Karpas-422 (cell line): ENCODE results near the gene GRID2. TPM values are rescaled to one million over a fixed set of nuclear protein-coding genes. Genes with fewer than 3 reads are reported as not detected.
"Not testable (repeated sequence)": the region's sequence is repeated elsewhere in the genome, so short reads cannot be mapped to it uniquely, and the experiment has no call there.

Experiments used
- DNase-seq: peaks from one replicate; pipeline ENCODE4 v3.0.0-alpha.2; 2015
- H2AFZ ChIP-seq: fragments of 200-600 bp; sonication (generic); 2 replicates; pipeline ENCODE4 v1.6.1; 2014; ENCODE audit warnings: antibody characterized with exemption, low read length, mixed read lengths
- H3K27ac ChIP-seq: fragments of 200-600 bp; sonication (generic); 2 replicates; pipeline ENCODE4 v1.5.1; 2014; ENCODE audit warnings: mild to moderate bottlenecking, low read length, moderate library complexity
- H3K27me3 ChIP-seq: fragments of 200-600 bp; sonication (generic); 2 replicates; pipeline ENCODE4 v1.6.1; 2014; ENCODE audit warnings: low read length, mixed read lengths
- H3K36me3 ChIP-seq: fragments of 200-600 bp; sonication (generic); 2 replicates; pipeline ENCODE4 v1.6.1; 2014; ENCODE audit warnings: low read length, mixed read lengths; ENCODE audit not compliant: insufficient read depth
- H3K4me1 ChIP-seq: fragments of 200-600 bp; sonication (generic); 2 replicates; pipeline ENCODE4 v1.6.1; 2014; ENCODE audit warnings: mild to moderate bottlenecking, low read length, mixed read lengths
- H3K4me2 ChIP-seq: fragments of 200-600 bp; sonication (generic); 2 replicates; pipeline ENCODE4 v1.6.1; 2014; ENCODE audit warnings: low read length, low read depth, mild to moderate bottlenecking; ENCODE audit not compliant: poor library complexity, severe bottlenecking
- H3K4me3 ChIP-seq: fragments of 200-600 bp; sonication (generic); 2 replicates; pipeline ENCODE4 v1.5.1; 2014; ENCODE audit warnings: mild to moderate bottlenecking, antibody characterized with exemption, low read length, mixed read lengths
- H3K79me2 ChIP-seq: fragments of 200-600 bp; sonication (generic); 2 replicates; pipeline ENCODE4 v1.6.1; 2014; ENCODE audit warnings: mild to moderate bottlenecking, low read length, mixed read lengths
- H3K9ac ChIP-seq: fragments of 200-600 bp; sonication (generic); 2 replicates; pipeline ENCODE4 v1.6.0; 2014; ENCODE audit warnings: low read length
- H3K9me2 ChIP-seq: fragments of 200-600 bp; sonication (generic), shearing (Covaris generic); replicated peaks from 2 replicates; pipeline ENCODE4 v1.6.0; 2014; ENCODE audit warnings: mild to moderate bottlenecking, low read length, moderate library complexity; ENCODE audit not compliant: insufficient read depth
- H3K9me3 ChIP-seq: fragments of 300-700, 200-600 bp; sonication (generic); 2 replicates; pipeline ENCODE4 v1.6.1; 2014; ENCODE audit warnings: low read length, mixed read lengths
- H4K20me1 ChIP-seq: fragments of 200-600 bp; sonication (generic); 2 replicates; pipeline ENCODE4 v1.6.1; 2014; ENCODE audit warnings: mild to moderate bottlenecking, antibody characterized with exemption, low read length, low read depth; ENCODE audit not compliant: insufficient read depth
- total RNA-seq: library from RNA; depleted of rRNA; stranded (reverse); fragments of >200 nt; shearing (Covaris generic); gene quantifications from 2 replicates; pipeline ENCODE4 v1.2.3, GENCODE V29; 2014; ENCODE audit warnings: low replicate concordance

GRID2 gene
- total RNA-seq, 1 experiment from 2014 or later, result not detected

DNA sequence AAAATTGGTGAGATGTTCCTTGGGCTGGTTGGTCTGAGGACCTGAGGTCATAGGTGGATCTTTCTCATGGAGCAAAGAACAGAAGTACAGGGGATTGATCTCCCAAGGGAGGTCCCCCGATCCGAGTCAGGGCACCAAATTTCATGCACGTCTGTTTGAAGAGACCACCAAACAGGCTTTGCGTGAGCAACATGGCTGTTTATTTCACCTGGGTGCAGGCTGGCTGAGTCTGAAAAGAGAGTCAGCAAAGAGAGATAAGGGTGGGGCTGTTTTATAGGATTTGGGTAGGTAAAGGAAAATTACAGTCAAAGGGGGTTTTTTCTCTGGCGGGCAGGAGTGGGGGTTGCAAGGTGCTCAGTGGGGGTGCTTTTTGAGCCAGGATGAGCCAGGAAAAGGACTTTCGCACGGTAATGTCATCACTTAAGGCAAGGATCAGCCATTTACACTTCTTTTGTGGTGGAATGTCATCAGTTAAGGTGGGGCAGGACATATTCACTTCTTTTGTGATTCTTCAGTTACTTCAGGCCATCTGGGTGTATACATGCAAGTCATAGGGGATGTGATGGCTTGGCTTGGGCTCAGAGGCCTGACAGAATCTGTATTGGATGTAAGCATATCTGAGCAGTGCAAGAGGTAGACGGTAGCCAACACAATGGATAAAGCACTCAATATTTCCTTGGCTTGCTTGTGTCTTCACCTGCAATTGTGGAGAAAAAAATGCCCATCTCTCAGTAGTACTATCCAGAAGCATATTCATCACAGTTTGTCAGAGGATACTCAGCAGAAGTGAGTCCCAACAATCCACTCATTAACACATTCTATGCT lies 26.5 kb upstream of the GRID2 start:
- H3K9me2 ChIP-seq, H3K4me2 ChIP-seq, H3K4me3 ChIP-seq, DNase-seq, H4K20me1 ChIP-seq, H3K27ac ChIP-seq, H3K79me2 ChIP-seq, H3K9ac ChIP-seq, H3K36me3 ChIP-seq, H3K27me3 ChIP-seq, H3K4me1 ChIP-seq, H2AFZ ChIP-seq: not testable (repeated sequence)
- peaks cover 14% of the 10 kb centered on the region; the same call in 1 of the 2 replicates for H3K9me3 ChIP-seq

DNA sequence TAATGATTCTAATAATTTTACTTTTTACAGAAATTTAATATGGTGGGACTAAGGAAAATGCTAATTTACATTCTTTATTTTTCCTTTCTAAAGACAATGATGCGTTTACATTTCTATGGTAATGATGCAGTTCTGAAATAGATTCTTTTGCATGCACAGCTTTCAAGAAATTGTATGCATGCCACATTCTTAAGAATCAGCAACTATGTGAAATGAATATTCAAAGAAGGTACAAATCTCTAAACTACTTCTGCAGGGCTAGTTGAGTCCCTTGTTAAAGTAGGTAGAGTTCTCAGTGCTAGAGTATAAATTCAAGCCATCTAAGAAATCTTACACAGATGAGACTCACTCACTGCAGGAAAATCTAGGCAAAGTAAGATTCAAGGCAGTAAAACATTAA lies 24.5 kb upstream of the GRID2 start:
- Histone ChIP-seq H3K9me3 (peaks cover 14% of the 10 kb centered on the region; the same call in 1 of the 2 replicates), H3K27ac (no peak overlapping the region), H2AFZ (no peak overlapping the region), H3K4me2 (no peak overlapping the region), H4K20me1 (no peaks in the 10 kb centered on the region), H3K36me3 (no peaks in the 10 kb centered on the region), H3K79me2 (no peaks in the 10 kb centered on the region), H3K27me3 (no peaks in the 10 kb centered on the region), H3K4me3 (no peak overlapping the region), H3K9me2 (no peaks in the 10 kb centered on the region), H3K4me1 (no peaks in the 10 kb centered on the region), H3K9ac (no peak overlapping the region)
- DNase-seq, result no peak

GRCh38 chr4:92299152-92299551 lies 4.6 kb upstream of the GRID2 start:
- Histone ChIP-seq H3K4me3 (no peak overlapping the region), H3K9ac (no peak overlapping the region), H3K4me1 (no peaks in the 10 kb centered on the region), H3K27ac (no peak overlapping the region), H3K4me2 (no peak overlapping the region), H2AFZ (no peak overlapping the region), H3K9me3 (peaks cover 5% of the 10 kb centered on the region; the same call in 1 of the 2 replicates), H3K9me2 (no peaks in the 10 kb centered on the region), H4K20me1 (no peaks in the 10 kb centered on the region), H3K79me2 (no peaks in the 10 kb centered on the region), H3K27me3 (no peaks in the 10 kb centered on the region), H3K36me3 (no peaks in the 10 kb centered on the region)
- no peak for DNase-seq

GRCh38 chr4:92304121-92304520 lies 355 bp downstream of the GRID2 start:
- H3K9me3 ChIP-seq, result peaks cover 15% of the 10 kb centered on the region; the same call in 1 of the 2 replicates
- H2AFZ ChIP-seq, result no peak overlapping the region
- no peak overlapping the region for H3K9ac ChIP-seq
- H3K9me2 ChIP-seq, result no peaks in the 10 kb centered on the region
- no peaks in the 10 kb centered on the region for H3K79me2 ChIP-seq
- H3K27me3 ChIP-seq, result no peaks in the 10 kb centered on the region
- no peak overlapping the region for H3K4me2 ChIP-seq
- H3K36me3 ChIP-seq, result no peaks in the 10 kb centered on the region
- H3K27ac ChIP-seq, result no peak overlapping the region
- H3K4me3 ChIP-seq, result no peak overlapping the region
- no peaks in the 10 kb centered on the region for H4K20me1 ChIP-seq
- no peaks in the 10 kb centered on the region for H3K4me1 ChIP-seq
- DNase-seq, result no peak

DNA sequence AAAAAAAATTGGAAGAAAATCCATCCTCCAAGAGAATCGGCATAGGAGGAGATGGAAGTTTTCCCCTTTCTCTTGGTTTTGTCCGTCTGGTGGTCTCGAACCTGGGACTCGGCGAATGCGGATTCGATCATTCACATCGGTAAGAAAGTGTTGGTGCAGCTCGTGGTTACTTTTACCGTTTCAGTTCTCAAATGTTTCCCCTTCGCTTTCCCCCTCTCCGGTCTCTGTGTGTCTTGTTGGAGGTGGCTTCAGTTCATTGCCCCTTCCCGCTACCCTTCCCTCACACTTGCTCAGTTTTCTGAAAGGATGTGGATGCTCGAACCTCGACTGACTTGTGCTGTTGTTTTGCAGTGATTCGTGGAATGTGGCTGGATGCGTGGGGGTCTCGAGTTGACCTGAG lies 840 bp downstream of the GRID2 start:
- Histone ChIP-seq H3K4me1 (no peaks in the 10 kb centered on the region), H3K9me3 (peaks cover 15% of the 10 kb centered on the region; the same call in 1 of the 2 replicates), H3K4me3 (no peak overlapping the region), H3K4me2 (no peak overlapping the region), H3K79me2 (no peaks in the 10 kb centered on the region), H3K27ac (no peak overlapping the region), H3K9ac (no peak overlapping the region), H3K9me2 (no peaks in the 10 kb centered on the region), H3K36me3 (no peaks in the 10 kb centered on the region), H2AFZ (no peak overlapping the region), H4K20me1 (no peaks in the 10 kb centered on the region), H3K27me3 (no peaks in the 10 kb centered on the region)
- no peak for DNase-seq

GRCh38 chr4:92305148-92305877 lies 1.5 kb downstream of the GRID2 start:
- Histone ChIP-seq H3K9me3 (peaks cover 22% of the 10 kb centered on the region; the same call in 1 of the 2 replicates), H3K9me2 (no peaks in the 10 kb centered on the region), H3K4me1 (no peaks in the 10 kb centered on the region), H3K79me2 (no peaks in the 10 kb centered on the region), H3K4me2 (no peak overlapping the region), H3K36me3 (no peaks in the 10 kb centered on the region), H3K4me3 (no peak overlapping the region), H3K27ac (no peak overlapping the region), H3K27me3 (no peaks in the 10 kb centered on the region), H2AFZ (no peak overlapping the region), H4K20me1 (no peaks in the 10 kb centered on the region), H3K9ac (no peak overlapping the region)
- DNase-seq, result no peak

DNA sequence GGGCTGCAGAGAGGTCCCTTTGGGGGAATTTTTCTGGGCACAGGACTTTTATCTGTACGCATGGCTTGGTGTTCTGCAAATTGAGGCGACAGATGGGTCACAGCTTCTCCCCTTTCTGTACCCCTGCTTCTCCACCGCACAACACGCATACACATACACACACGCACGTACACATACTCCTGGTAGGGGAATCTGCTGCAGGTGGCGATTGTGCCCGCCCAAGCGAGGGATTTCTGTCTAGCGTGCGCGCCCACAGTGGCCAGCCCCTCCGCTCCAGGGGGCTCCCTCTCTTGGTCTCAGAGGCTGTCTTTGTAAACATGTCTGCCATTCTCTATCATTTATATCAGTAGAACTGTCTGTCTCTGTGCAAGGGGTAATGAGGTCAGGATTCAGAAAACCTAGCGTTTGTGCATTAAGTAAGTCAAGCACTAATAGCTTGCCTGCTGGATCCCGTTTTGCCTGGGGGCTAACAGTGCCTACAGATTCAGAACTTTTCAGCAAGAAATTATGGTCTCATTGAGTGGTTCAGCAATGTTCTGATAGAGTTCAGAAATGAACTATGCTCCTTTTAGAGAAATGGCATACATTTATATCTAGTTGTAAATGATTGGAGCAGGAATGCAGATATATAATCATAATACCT lies 2.2 kb downstream of the GRID2 start:
- Histone ChIP-seq H3K4me1 (no peaks in the 10 kb centered on the region), H3K9me2 (no peaks in the 10 kb centered on the region), H4K20me1 (no peaks in the 10 kb centered on the region), H3K4me2 (no peak overlapping the region), H3K9ac (no peak overlapping the region), H3K4me3 (no peak overlapping the region), H3K36me3 (no peaks in the 10 kb centered on the region), H3K79me2 (no peaks in the 10 kb centered on the region), H2AFZ (no peak overlapping the region), H3K9me3 (peaks cover 24% of the 10 kb centered on the region), H3K27me3 (no peaks in the 10 kb centered on the region), H3K27ac (no peak overlapping the region)
- DNase-seq, result no peak

DNA sequence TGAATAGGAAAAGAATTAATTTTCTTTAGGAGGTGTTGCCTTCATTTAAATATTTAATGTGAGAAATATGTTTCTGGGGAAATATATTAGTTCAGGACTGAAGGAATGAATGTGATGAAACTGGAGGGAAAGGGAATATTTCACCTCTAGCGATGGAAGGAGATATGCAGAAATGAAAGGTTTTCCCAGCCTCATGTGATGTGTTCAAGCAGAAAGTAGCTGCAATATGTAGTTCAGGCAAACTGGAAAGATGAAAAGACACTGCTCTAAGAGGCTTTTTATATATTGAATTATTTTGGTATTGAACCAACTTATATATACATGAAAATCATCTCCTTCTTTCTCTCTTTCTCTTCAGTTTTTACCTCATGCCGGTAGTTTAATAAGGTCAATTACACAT lies 3.4 kb downstream of the GRID2 start:
- Histone ChIP-seq H3K36me3 (no peaks in the 10 kb centered on the region), H3K4me1 (no peaks in the 10 kb centered on the region), H3K9me2 (no peaks in the 10 kb centered on the region), H3K27ac (no peak overlapping the region), H3K4me2 (no peak overlapping the region), H2AFZ (no peak overlapping the region), H3K9me3 (peaks cover 33% of the 10 kb centered on the region), H3K27me3 (no peaks in the 10 kb centered on the region), H3K79me2 (no peaks in the 10 kb centered on the region), H3K4me3 (no peak overlapping the region), H4K20me1 (no peaks in the 10 kb centered on the region), H3K9ac (no peak overlapping the region)
- no peak for DNase-seq
